Measurements from ENCODE around the gene ARPC1A.

GRCh38 chr7:99407872-99408378 lies 82.2 kb downstream of the ARPC1A start:
- TF ChIP-seq EZH2 (IDR thresholded peaks at IDR 0.05; ENCODE audit: borderline replicate concordance, insufficient read depth, low read length, poor library complexity, severe bottlenecking): no peak
- TF ChIP-seq TAF1 (IDR thresholded peaks at IDR 0.05; ENCODE audit: low read depth): no peak
- no peak for TF ChIP-seq POLR2AphosphoS5 (IDR thresholded peaks at IDR 0.05)
- TF ChIP-seq, protein P1, sequence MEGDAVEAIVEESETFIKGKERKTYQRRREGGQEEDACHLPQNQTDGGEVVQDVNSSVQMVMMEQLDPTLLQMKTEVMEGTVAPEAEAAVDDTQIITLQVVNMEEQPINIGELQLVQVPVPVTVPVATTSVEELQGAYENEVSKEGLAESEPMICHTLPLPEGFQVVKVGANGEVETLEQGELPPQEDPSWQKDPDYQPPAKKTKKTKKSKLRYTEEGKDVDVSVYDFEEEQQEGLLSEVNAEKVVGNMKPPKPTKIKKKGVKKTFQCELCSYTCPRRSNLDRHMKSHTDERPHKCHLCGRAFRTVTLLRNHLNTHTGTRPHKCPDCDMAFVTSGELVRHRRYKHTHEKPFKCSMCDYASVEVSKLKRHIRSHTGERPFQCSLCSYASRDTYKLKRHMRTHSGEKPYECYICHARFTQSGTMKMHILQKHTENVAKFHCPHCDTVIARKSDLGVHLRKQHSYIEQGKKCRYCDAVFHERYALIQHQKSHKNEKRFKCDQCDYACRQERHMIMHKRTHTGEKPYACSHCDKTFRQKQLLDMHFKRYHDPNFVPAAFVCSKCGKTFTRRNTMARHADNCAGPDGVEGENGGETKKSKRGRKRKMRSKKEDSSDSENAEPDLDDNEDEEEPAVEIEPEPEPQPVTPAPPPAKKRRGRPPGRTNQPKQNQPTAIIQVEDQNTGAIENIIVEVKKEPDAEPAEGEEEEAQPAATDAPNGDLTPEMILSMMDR (IDR thresholded peaks at IDR 0.05; ENCODE audit: poor library complexity, severe bottlenecking): no peak

All from neural cell (in vitro differentiated cells).